Measurements from ENCODE around the gene ZCCHC14.

The ZCCHC14 gene

GRCh38 chr16:87492721-87493607 is at the start of gene ZCCHC14:
Gene ZCCHC14 (minus strand): TSS chr16:87493024. CDS start chr16:87492238, 786 bp downstream.
- DNase-seq (ENCODE audit: low read depth in 2 of 2, low spot score in 1 of 2), result peak; percentile 97 to 99

GRCh38 chr16:87541872-87542234 is 49.0 kb upstream of the ZCCHC14 start:
- no peak for DNase-seq (ENCODE audit: low read depth in 2 of 2, low spot score in 1 of 2)

- DNase-seq (ENCODE audit: low read depth in 2 of 2, low spot score in 1 of 2), result no peak
These were observed 48.5 kb upstream of the ZCCHC14 start for GRCh38 chr16:87541147-87541871.

GRCh38 chr16:87540897-87541146 is 48.0 kb upstream of the ZCCHC14 start:
- no peak for DNase-seq (ENCODE audit: low read depth in 2 of 2, low spot score in 1 of 2)

- DNase-seq (ENCODE audit: low read depth in 2 of 2, low spot score in 1 of 2), result no peak
These were observed 47.5 kb upstream of the ZCCHC14 start for GRCh38 chr16:87540072-87540896.

- no peak for DNase-seq (ENCODE audit: low read depth in 2 of 2, low spot score in 1 of 2)
These were observed 46.3 kb upstream of the ZCCHC14 start for GRCh38 chr16:87539113-87539512.

- no peak for DNase-seq (ENCODE audit: low read depth in 2 of 2, low spot score in 1 of 2)
These were observed 45.8 kb upstream of the ZCCHC14 start for GRCh38 chr16:87538594-87538993.

GRCh38 chr16:87538160-87538559 is 45.3 kb upstream of the ZCCHC14 start:
- DNase-seq (ENCODE audit: low read depth in 2 of 2, low spot score in 1 of 2), result no peak

- DNase-seq (ENCODE audit: low read depth in 2 of 2, low spot score in 1 of 2), result no peak
These were observed 43.9 kb upstream of the ZCCHC14 start for GRCh38 chr16:87536795-87537142.

- no peak for DNase-seq (ENCODE audit: low read depth in 2 of 2, low spot score in 1 of 2)
These were observed 43.3 kb upstream of the ZCCHC14 start for GRCh38 chr16:87535855-87536794.

GRCh38 chr16:87535457-87535854 is 42.6 kb upstream of the ZCCHC14 start:
- DNase-seq (ENCODE audit: low read depth in 2 of 2, low spot score in 1 of 2), result no peak

GRCh38 chr16:87534751-87535150 is 41.9 kb upstream of the ZCCHC14 start:
- DNase-seq (ENCODE audit: low read depth in 2 of 2, low spot score in 1 of 2), result no peak

- DNase-seq (ENCODE audit: low read depth in 2 of 2, low spot score in 1 of 2), result no peak
These were observed 41.3 kb upstream of the ZCCHC14 start for GRCh38 chr16:87534030-87534653.

GRCh38 chr16:87533061-87533460 is 40.2 kb upstream of the ZCCHC14 start:
- no peak for DNase-seq (ENCODE audit: low read depth in 2 of 2, low spot score in 1 of 2)

- DNase-seq (ENCODE audit: low read depth in 2 of 2, low spot score in 1 of 2), result no peak
These were observed 38.6 kb upstream of the ZCCHC14 start for GRCh38 chr16:87531418-87531817.

- no peak for DNase-seq (ENCODE audit: low read depth in 2 of 2, low spot score in 1 of 2)
These were observed 36.1 kb upstream of the ZCCHC14 start for GRCh38 chr16:87528690-87529579.

- DNase-seq (ENCODE audit: low read depth in 2 of 2, low spot score in 1 of 2), result no peak
These were observed 34.4 kb upstream of the ZCCHC14 start for GRCh38 chr16:87527055-87527724.

- no peak for DNase-seq (ENCODE audit: low read depth in 2 of 2, low spot score in 1 of 2)
These were observed 33.6 kb upstream of the ZCCHC14 start for GRCh38 chr16:87526238-87526947.

Data from stimulated activated CD8-positive, alpha-beta memory T cell treated with anti-CD3 and anti-CD28 coated beads, Interleukin-4, amount 100 ng/mL, for 4 hours (primary cell).